GM23338 (cell line): ENCODE data around the gene GHRL.

Experiments
- CREB1 ChIP-seq: fragments of 250-450 bp; sonication (Bioruptor Pico); IDR thresholded peaks from 2 replicates; pipeline ENCODE4 v1.5.0; 2020; ENCODE audit warnings: low read depth, mild to moderate bottlenecking, moderate library complexity
- CTCF ChIP-seq, 2 experiments: fragments of 200-600 bp in 1 of 2; sonication (generic) in 1 of 2; conservative IDR thresholded peaks; 2 replicates each; pipeline versions ENCODE4 v1.5.1 to v1.6.1; 2016 to 2017; ENCODE audit warnings: antibody characterized with exemption in 2 of 2, low read depth in 2 of 2, mild to moderate bottlenecking in 2 of 2, moderate library complexity in 1 of 2
- EZH2 ChIP-seq: fragments of 200-600 bp; sonication (generic); IDR thresholded peaks from one replicate; pipeline ENCODE4 v1.8.0; 2017; ENCODE audit warnings: antibody characterized with exemption, mild to moderate bottlenecking, low read depth; ENCODE audit not compliant: unreplicated experiment
- EZH2phosphoT487 ChIP-seq: fragments of 200-600 bp; sonication (generic); IDR thresholded peaks from one replicate; pipeline ENCODE4 v1.8.1; 2018; ENCODE audit warnings: antibody characterized with exemption; ENCODE audit not compliant: unreplicated experiment
- JUNB ChIP-seq: IDR thresholded peaks from one replicate; pipeline ENCODE4 v1.6.1; 2016; ENCODE audit warnings: antibody characterized with exemption; ENCODE audit not compliant: unreplicated experiment
- NANOG ChIP-seq: IDR thresholded peaks from 2 replicates; pipeline ENCODE4 v1.6.1; 2016; ENCODE audit warnings: antibody characterized with exemption, borderline replicate concordance
- POLR2AphosphoS5 ChIP-seq: IDR thresholded peaks from 2 replicates; pipeline ENCODE4 v1.6.1; 2016; ENCODE audit warnings: antibody characterized with exemption, low read depth
- TF ChIP-seq, protein P1 (sequence below): IDR thresholded peaks from one replicate; pipeline ENCODE4 v1.6.1; 2018; ENCODE audit warnings: antibody characterized with exemption; ENCODE audit not compliant: unreplicated experiment

GRCh38 chr3:10300087-10300486 is 7.3 kb upstream of the GHRL start:
- TF ChIP-seq EZH2 (no peak), CTCF (conservative IDR thresholded peaks at IDR 0.05; ENCODE audit: low read depth in 2 of 2) (no peak), EZH2phosphoT487 (no peak), CREB1 (no peak), POLR2AphosphoS5 (no peak), NANOG (no peak), JUNB (no peak)
- TF ChIP-seq, protein P1, sequence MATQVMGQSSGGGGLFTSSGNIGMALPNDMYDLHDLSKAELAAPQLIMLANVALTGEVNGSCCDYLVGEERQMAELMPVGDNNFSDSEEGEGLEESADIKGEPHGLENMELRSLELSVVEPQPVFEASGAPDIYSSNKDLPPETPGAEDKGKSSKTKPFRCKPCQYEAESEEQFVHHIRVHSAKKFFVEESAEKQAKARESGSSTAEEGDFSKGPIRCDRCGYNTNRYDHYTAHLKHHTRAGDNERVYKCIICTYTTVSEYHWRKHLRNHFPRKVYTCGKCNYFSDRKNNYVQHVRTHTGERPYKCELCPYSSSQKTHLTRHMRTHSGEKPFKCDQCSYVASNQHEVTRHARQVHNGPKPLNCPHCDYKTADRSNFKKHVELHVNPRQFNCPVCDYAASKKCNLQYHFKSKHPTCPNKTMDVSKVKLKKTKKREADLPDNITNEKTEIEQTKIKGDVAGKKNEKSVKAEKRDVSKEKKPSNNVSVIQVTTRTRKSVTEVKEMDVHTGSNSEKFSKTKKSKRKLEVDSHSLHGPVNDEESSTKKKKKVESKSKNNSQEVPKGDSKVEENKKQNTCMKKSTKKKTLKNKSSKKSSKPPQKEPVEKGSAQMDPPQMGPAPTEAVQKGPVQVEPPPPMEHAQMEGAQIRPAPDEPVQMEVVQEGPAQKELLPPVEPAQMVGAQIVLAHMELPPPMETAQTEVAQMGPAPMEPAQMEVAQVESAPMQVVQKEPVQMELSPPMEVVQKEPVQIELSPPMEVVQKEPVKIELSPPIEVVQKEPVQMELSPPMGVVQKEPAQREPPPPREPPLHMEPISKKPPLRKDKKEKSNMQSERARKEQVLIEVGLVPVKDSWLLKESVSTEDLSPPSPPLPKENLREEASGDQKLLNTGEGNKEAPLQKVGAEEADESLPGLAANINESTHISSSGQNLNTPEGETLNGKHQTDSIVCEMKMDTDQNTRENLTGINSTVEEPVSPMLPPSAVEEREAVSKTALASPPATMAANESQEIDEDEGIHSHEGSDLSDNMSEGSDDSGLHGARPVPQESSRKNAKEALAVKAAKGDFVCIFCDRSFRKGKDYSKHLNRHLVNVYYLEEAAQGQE: no peak
